WTC11 (cell line): Measurements from ENCODE around the gene INTS11. TPM values are rescaled to one million over a fixed set of nuclear protein-coding genes. Genes with fewer than 3 reads are reported as not detected.

Experiments used
- ATAC-seq: fragments of 200-7000 bp; cut with Tn5 transposase; 2 replicates; pipeline ENCODE4 v1.10.0; 2021; ENCODE audit warnings: mild to moderate bottlenecking, moderate library complexity
- CTCF ChIA-PET: fragments of 300-600 bp; sonication (Branson Sonifier 250); formaldehyde crosslinking; loops from one replicate; lab custom pipeline; 2021; ENCODE audit warnings: antibody characterized with exemption; lab: Charles Lee
- POLR2A ChIA-PET: fragments of 350-600 bp; sonication (Branson Sonifier 250); formaldehyde crosslinking; loops from one replicate; lab custom pipeline; 2021; ENCODE audit warnings: antibody characterized with exemption; lab: Charles Lee
- DNase-seq: peaks from one replicate; pipeline ENCODE4 v3.0.0; 2021; ENCODE audit warnings: low spot score
- H3K27ac Mint-ChIP-seq: 2 replicates; pipeline ENCODE4 v1.8.0; 2021; ENCODE audit warnings: mixed read lengths
- H3K27me3 Mint-ChIP-seq: 2 replicates; pipeline ENCODE4 v1.8.0; 2021; ENCODE audit warnings: low read depth, mild to moderate bottlenecking, moderate library complexity, mixed read lengths
- H3K36me3 Mint-ChIP-seq: 2 replicates; pipeline ENCODE4 v1.8.0; 2021; ENCODE audit warnings: mixed read lengths
- H3K4me1 Mint-ChIP-seq: 2 replicates; pipeline ENCODE4 v1.8.0; 2022; ENCODE audit warnings: mixed read lengths
- H3K4me3 Mint-ChIP-seq: 2 replicates; pipeline ENCODE4 v1.8.0; 2021; ENCODE audit warnings: mild to moderate bottlenecking, moderate library complexity, mixed read lengths
- H3K9me3 Mint-ChIP-seq: 2 replicates; pipeline ENCODE4 v1.8.0; 2021; ENCODE audit warnings: mixed read lengths
- FOXK1 ChIP-seq: sonication (generic); formaldehyde crosslinking; IDR thresholded peaks from 2 replicates; pipeline ENCODE4 v1.8.0; 2022; ENCODE audit warnings: mild to moderate bottlenecking, moderate library complexity, missing genetic modification reagents
- GABPB1 ChIP-seq: sonication (generic); formaldehyde crosslinking; IDR thresholded peaks from 2 replicates; pipeline ENCODE4 v1.8.1; 2023; ENCODE audit warnings: mild to moderate bottlenecking, missing genetic modification reagents
- GRHL2 ChIP-seq: fragments of 250-450 bp; sonication (Bioruptor Pico); IDR thresholded peaks from 2 replicates; pipeline ENCODE4 v1.8.0; 2022; ENCODE audit warnings: mild to moderate bottlenecking, moderate library complexity; ENCODE audit not compliant: insufficient replicate concordance, severe bottlenecking
- JAZF1 ChIP-seq: fragments of 250-450 bp; sonication (Bioruptor Pico); IDR thresholded peaks from 2 replicates; pipeline ENCODE4 v1.9.0; 2021; ENCODE audit warnings: moderate library complexity, mild to moderate bottlenecking, inconsistent platforms
- MXD4 ChIP-seq: fragments of 250-450 bp; sonication (Bioruptor Pico); IDR thresholded peaks from 2 replicates; pipeline ENCODE4 v1.8.0; 2021; ENCODE audit warnings: mild to moderate bottlenecking, moderate library complexity, borderline replicate concordance
- NFYB ChIP-seq: sonication (generic); formaldehyde crosslinking; conservative IDR thresholded peaks from 2 replicates; pipeline ENCODE4 v1.8.0; 2022; ENCODE audit warnings: low read depth, missing genetic modification reagents
- NR3C1 ChIP-seq: sonication (generic); formaldehyde crosslinking; conservative IDR thresholded peaks from 2 replicates; pipeline ENCODE4 v1.8.1; 2023; ENCODE audit warnings: low read depth, mild to moderate bottlenecking, missing genetic modification reagents
- SMAD3 ChIP-seq: sonication (generic); formaldehyde crosslinking; IDR thresholded peaks from 2 replicates; pipeline ENCODE4 v1.8.0; 2022; ENCODE audit warnings: missing genetic modification reagents, mild to moderate bottlenecking, borderline replicate concordance
- SP1 ChIP-seq: sonication (generic); formaldehyde crosslinking; conservative IDR thresholded peaks from 2 replicates; pipeline ENCODE4 v1.8.1; 2022; ENCODE audit warnings: missing genetic modification reagents
- ZNF219 ChIP-seq: sonication (generic); formaldehyde crosslinking; IDR thresholded peaks from 2 replicates; pipeline ENCODE4 v1.8.0; 2023; ENCODE audit warnings: missing genetic modification reagents, mild to moderate bottlenecking, borderline replicate concordance
- ZNF232 ChIP-seq: sonication (generic); formaldehyde crosslinking; IDR thresholded peaks from 2 replicates; pipeline ENCODE4 v1.8.0; 2022; ENCODE audit warnings: mild to moderate bottlenecking, missing genetic modification reagents
- ZNF416 ChIP-seq: fragments of 250-450 bp; sonication (Bioruptor Pico); IDR thresholded peaks from 2 replicates; pipeline ENCODE4 v1.9.0; 2021; ENCODE audit warnings: mild to moderate bottlenecking, inconsistent platforms
- total RNA-seq: library from RNA; stranded (reverse); gene quantifications from 3 replicates; pipeline ENCODE4 v1.2.3, GENCODE V29; 2021
- TF ChIP-seq, protein P1 (sequence below): sonication (generic); formaldehyde crosslinking; IDR thresholded peaks from 2 replicates; pipeline ENCODE4 v1.8.0; 2022; ENCODE audit warnings: mild to moderate bottlenecking, missing genetic modification reagents
- TF ChIP-seq, protein P2 (sequence below): sonication (generic); formaldehyde crosslinking; IDR thresholded peaks from 2 replicates; pipeline ENCODE4 v1.8.1; 2023; ENCODE audit warnings: mild to moderate bottlenecking, missing genetic modification reagents, moderate library complexity
- TF ChIP-seq, protein P3 (sequence below): sonication (generic); formaldehyde crosslinking; IDR thresholded peaks from 2 replicates; pipeline ENCODE4 v1.8.1; 2022; ENCODE audit warnings: mild to moderate bottlenecking, moderate library complexity, missing genetic modification reagents
- TF ChIP-seq, protein P4 (sequence below): sonication (generic); formaldehyde crosslinking; conservative IDR thresholded peaks from 2 replicates; pipeline ENCODE4 v1.8.1; 2022; ENCODE audit warnings: mild to moderate bottlenecking, missing genetic modification reagents
- TF ChIP-seq, protein P5 (sequence below): sonication (generic); formaldehyde crosslinking; IDR thresholded peaks from 2 replicates; pipeline ENCODE4 v1.8.1; 2022; ENCODE audit warnings: missing genetic modification reagents, borderline replicate concordance
- TF ChIP-seq, protein P6 (sequence below): sonication (generic); formaldehyde crosslinking; IDR thresholded peaks from 2 replicates; pipeline ENCODE4 v1.8.0; 2022; ENCODE audit warnings: mild to moderate bottlenecking, missing genetic modification reagents
- TF ChIP-seq, protein P7 (sequence below): sonication (generic); formaldehyde crosslinking; IDR thresholded peaks from 2 replicates; pipeline ENCODE4 v1.8.1; 2022; ENCODE audit warnings: low read depth, missing genetic modification reagents, borderline replicate concordance
- TF ChIP-seq, protein P8 (sequence below): sonication (generic); formaldehyde crosslinking; conservative IDR thresholded peaks from 2 replicates; pipeline ENCODE4 v1.8.1; 2023; ENCODE audit warnings: mild to moderate bottlenecking, low read depth, missing genetic modification reagents, moderate library complexity

Gene INTS11
- total RNA-seq, 1 experiment from 2014 or later: 170 TPM

DNA sequence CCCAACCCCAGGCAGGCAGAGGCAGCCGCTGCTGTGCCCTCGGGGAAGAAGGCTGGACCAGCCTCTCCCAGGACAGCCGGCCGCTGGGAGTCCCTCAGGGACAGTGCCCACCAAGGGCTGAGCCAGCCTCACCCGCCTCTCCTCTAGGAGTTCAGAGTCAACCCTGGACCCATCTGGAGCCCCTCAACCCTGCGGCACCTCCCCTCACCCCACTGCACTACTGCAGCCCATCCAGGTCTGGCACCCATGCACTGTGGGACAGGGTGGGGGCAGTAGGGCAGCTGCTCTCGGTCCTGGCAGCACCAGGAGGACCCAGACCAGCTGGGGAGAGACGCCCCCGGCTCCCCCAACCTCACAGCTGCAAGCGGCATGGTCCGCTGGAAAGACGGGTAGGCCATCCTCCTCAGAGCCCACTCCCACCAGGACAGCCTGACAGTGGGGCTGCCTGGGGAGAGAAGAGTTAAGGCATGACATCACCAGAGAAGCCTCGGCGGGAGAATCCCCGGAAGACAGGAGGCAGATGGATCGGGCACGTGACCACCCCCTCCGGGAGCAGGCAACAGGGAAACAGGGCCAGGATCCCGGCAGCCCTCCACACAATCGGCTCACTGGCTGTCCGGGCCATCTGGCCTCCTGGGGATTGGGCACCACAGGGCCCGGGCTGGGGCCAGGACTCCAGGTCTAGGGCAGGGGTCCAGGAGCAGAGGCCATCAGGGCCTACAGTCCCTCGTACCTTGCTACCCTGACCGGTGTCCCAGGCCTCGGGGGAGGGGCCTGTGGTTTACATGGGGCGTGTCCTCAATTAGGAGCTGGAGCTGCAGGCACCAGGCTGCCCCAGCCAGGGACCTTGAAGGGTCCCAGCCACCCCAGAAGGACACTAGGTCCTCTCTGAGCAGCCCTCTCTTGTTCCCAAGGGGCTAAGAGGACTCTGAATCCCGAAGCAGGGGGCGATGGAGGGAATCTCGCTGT is 19.8 kb downstream of the INTS11 start (continued):
- TF ChIP-seq FOXK1 (CRISPR knock-in tag): 0 out of 2 replicates have a peak, but pooled peaks have one; percentile 19
- TF ChIP-seq, protein P1, sequence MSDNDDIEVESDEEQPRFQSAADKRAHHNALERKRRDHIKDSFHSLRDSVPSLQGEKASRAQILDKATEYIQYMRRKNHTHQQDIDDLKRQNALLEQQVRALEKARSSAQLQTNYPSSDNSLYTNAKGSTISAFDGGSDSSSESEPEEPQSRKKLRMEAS: peak; percentile 86
- TF ChIP-seq MXD4 (CRISPR knock-in tag): no peak
- TF ChIP-seq, protein P2, sequence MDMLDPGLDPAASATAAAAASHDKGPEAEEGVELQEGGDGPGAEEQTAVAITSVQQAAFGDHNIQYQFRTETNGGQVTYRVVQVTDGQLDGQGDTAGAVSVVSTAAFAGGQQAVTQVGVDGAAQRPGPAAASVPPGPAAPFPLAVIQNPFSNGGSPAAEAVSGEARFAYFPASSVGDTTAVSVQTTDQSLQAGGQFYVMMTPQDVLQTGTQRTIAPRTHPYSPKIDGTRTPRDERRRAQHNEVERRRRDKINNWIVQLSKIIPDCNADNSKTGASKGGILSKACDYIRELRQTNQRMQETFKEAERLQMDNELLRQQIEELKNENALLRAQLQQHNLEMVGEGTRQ (CRISPR knock-in tag): peak; percentile 93
- TF ChIP-seq SP1: no peak
- TF ChIP-seq, protein P3, sequence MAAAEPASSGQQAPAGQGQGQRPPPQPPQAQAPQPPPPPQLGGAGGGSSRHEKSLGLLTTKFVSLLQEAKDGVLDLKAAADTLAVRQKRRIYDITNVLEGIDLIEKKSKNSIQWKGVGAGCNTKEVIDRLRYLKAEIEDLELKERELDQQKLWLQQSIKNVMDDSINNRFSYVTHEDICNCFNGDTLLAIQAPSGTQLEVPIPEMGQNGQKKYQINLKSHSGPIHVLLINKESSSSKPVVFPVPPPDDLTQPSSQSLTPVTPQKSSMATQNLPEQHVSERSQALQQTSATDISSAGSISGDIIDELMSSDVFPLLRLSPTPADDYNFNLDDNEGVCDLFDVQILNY (CRISPR knock-in tag): peak; percentile 64

DNA sequence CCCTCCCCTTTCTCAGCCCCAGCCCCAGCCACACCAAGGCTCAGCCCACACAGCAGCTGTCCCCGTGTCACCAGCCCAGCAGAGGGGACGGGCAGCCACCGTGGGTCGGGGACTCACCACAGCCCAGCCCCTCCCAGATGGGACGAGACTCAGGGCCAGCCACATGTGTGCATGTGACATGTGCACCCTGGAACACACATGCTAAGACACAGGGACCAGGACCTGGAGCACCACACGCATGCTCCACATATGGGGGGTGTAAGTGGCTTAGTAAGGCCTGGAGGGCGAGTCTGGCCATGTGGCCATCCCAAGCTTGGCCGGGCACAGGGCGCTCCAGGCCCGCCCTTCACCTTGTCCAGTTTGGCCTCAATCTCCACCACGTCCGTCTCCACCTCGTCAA is 20.7 kb downstream of the INTS11 start:
- ChIA-PET POLR2A (interaction anchor here (1.0 to 2.6 kb wide), 2 partner anchors 8 to 12 kb away, joined by 3 to 7 read pairs; no protein-coding TSS in a partner anchor), CTCF (interaction anchor here (7.6 kb wide), 1 partner anchor 12 kb away, joined by 81 read pairs; no protein-coding TSS in a partner anchor)
- Mint-ChIP-seq H3K36me3 (no peaks in the 10 kb centered on the region), H3K4me1 (peaks cover 21% of the 10 kb centered on the region), H3K27me3 (peaks cover 6% of the 10 kb centered on the region; the same call in 1 of the 2 replicates), H3K27ac (no peak overlapping the region), H3K9me3 (no peaks in the 10 kb centered on the region), H3K4me3 (no peak overlapping the region)
- ATAC-seq: no peak
- TF ChIP-seq, protein P4, sequence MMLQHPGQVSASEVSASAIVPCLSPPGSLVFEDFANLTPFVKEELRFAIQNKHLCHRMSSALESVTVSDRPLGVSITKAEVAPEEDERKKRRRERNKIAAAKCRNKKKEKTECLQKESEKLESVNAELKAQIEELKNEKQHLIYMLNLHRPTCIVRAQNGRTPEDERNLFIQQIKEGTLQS: no peak
- TF ChIP-seq, protein P5, sequence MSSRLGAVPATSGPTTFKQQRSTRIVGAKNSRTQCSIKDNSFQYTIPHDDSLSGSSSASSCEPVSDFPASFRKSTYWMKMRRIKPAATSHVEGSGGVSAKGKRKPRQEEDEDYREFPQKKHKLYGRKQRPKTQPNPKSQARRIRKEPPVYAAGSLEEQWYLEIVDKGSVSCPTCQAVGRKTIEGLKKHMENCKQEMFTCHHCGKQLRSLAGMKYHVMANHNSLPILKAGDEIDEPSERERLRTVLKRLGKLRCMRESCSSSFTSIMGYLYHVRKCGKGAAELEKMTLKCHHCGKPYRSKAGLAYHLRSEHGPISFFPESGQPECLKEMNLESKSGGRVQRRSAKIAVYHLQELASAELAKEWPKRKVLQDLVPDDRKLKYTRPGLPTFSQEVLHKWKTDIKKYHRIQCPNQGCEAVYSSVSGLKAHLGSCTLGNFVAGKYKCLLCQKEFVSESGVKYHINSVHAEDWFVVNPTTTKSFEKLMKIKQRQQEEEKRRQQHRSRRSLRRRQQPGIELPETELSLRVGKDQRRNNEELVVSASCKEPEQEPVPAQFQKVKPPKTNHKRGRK (CRISPR knock-in tag): no peak
- no peak for TF ChIP-seq NFYB (CRISPR knock-in tag)
- no peak for TF ChIP-seq SMAD3 (CRISPR knock-in tag)
- no peak for TF ChIP-seq GRHL2 (CRISPR knock-in tag)
- DNase-seq: no peak

DNA sequence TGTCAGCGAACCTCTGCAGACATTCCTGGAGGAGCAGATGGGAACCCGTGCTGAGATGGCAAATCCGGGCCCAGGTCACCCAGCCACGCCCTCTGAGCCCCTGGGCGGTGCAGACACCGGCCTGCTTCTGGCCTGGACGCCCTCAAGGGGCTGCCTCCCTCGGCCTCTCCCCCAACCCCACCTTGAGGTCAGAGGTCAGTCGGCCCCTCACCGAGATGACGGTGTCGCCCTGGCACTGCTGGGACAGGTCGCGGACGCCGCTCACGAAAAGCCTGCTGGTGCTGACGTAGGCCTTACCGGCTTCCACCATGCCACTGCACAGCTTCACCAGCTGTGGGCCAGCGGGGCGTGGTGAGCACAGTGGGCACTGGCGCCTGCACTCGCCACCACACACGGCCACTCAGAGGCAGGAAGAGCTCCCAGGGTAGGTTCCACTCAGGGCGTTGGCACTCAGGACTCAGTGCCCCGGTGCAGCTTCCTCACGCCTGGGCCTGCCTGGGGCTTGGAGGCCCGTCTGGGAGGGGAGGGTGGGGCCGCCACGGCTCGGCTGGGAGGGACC is 21.4 kb downstream of the INTS11 start:
- ATAC-seq (no peak), DNase-seq (no peak)
- TF ChIP-seq GABPB1 (no peak), ZNF232 (CRISPR knock-in tag) (no peak), ZNF219 (CRISPR knock-in tag) (no peak), NR3C1 (no peak), JAZF1 (no peak), ZNF416 (CRISPR knock-in tag) (no peak)
- TF ChIP-seq, protein P6, sequence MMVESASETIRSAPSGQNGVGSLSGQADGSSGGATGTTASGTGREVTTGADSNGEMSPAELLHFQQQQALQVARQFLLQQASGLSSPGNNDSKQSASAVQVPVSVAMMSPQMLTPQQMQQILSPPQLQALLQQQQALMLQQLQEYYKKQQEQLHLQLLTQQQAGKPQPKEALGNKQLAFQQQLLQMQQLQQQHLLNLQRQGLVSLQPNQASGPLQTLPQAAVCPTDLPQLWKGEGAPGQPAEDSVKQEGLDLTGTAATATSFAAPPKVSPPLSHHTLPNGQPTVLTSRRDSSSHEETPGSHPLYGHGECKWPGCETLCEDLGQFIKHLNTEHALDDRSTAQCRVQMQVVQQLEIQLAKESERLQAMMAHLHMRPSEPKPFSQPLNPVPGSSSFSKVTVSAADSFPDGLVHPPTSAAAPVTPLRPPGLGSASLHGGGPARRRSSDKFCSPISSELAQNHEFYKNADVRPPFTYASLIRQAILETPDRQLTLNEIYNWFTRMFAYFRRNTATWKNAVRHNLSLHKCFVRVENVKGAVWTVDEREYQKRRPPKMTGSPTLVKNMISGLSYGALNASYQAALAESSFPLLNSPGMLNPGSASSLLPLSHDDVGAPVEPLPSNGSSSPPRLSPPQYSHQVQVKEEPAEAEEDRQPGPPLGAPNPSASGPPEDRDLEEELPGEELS (CRISPR knock-in tag): no peak
- TF ChIP-seq, protein P7, sequence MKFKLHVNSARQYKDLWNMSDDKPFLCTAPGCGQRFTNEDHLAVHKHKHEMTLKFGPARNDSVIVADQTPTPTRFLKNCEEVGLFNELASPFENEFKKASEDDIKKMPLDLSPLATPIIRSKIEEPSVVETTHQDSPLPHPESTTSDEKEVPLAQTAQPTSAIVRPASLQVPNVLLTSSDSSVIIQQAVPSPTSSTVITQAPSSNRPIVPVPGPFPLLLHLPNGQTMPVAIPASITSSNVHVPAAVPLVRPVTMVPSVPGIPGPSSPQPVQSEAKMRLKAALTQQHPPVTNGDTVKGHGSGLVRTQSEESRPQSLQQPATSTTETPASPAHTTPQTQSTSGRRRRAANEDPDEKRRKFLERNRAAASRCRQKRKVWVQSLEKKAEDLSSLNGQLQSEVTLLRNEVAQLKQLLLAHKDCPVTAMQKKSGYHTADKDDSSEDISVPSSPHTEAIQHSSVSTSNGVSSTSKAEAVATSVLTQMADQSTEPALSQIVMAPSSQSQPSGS (CRISPR knock-in tag): no peak
- TF ChIP-seq, protein P8, sequence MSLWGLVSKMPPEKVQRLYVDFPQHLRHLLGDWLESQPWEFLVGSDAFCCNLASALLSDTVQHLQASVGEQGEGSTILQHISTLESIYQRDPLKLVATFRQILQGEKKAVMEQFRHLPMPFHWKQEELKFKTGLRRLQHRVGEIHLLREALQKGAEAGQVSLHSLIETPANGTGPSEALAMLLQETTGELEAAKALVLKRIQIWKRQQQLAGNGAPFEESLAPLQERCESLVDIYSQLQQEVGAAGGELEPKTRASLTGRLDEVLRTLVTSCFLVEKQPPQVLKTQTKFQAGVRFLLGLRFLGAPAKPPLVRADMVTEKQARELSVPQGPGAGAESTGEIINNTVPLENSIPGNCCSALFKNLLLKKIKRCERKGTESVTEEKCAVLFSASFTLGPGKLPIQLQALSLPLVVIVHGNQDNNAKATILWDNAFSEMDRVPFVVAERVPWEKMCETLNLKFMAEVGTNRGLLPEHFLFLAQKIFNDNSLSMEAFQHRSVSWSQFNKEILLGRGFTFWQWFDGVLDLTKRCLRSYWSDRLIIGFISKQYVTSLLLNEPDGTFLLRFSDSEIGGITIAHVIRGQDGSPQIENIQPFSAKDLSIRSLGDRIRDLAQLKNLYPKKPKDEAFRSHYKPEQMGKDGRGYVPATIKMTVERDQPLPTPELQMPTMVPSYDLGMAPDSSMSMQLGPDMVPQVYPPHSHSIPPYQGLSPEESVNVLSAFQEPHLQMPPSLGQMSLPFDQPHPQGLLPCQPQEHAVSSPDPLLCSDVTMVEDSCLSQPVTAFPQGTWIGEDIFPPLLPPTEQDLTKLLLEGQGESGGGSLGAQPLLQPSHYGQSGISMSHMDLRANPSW (CRISPR knock-in tag): no peak
- no peaks in the 10 kb centered on the region for H3K36me3 Mint-ChIP-seq
- peaks cover 21% of the 10 kb centered on the region for H3K4me1 Mint-ChIP-seq
- no peak overlapping the region for H3K27ac Mint-ChIP-seq
- H3K4me3 Mint-ChIP-seq: no peak overlapping the region
- peaks cover 6% of the 10 kb centered on the region; the same call in 1 of the 2 replicates for H3K27me3 Mint-ChIP-seq
- CTCF ChIA-PET: interaction anchor here (7.6 kb wide), 1 partner anchor 11 kb away, joined by 81 read pairs; no protein-coding TSS in a partner anchor
- no peaks in the 10 kb centered on the region for H3K9me3 Mint-ChIP-seq
- POLR2A ChIA-PET: interaction anchor here (2.6 kb wide), 1 partner anchor 13 kb away, joined by 7 read pairs; no protein-coding TSS in a partner anchor
